Bronchial epithelial cell (primary cell): ENCODE data around the gene TYRO3. TPM values are rescaled to one million over a fixed set of nuclear protein-coding genes. Genes with fewer than 3 reads are reported as not detected.
"Not testable (repeated sequence)": the region's sequence is repeated elsewhere in the genome, so short reads cannot be mapped to it uniquely, and the experiment has no call there.

Experiments used
- DNase-seq: peaks from one replicate; pipeline ENCODE4 v3.0.0-alpha.2; 2010; ENCODE audit warnings: low read depth
- FAIRE-seq: peaks from 2 replicates; lab custom pipeline; 2011; peaks lifted over from hg19 to GRCh38; lab: Jason Lieb, UNC
- H3K27me3 ChIP-seq: 2 replicates; pipeline ENCODE4 v1.5.1; 2011; ENCODE audit warnings: low read length; ENCODE audit not compliant: control insufficient read depth, insufficient read depth
- H3K36me3 ChIP-seq: 2 replicates; pipeline ENCODE4 v1.5.1; 2011; ENCODE audit warnings: low read length; ENCODE audit not compliant: control insufficient read depth, insufficient read depth
- H3K4me3 ChIP-seq: 2 replicates; pipeline ENCODE4 v1.5.1; 2011; ENCODE audit warnings: mild to moderate bottlenecking, low read depth, low read length, control low read depth
- CTCF ChIP-seq: IDR thresholded peaks from 2 replicates; pipeline ENCODE4 v1.5.1; 2011; ENCODE audit warnings: mild to moderate bottlenecking, moderate library complexity, low read length, control low read depth, inconsistent platforms; ENCODE audit not compliant: insufficient read depth, severe bottlenecking
- total RNA-seq: library from RNA; depleted of rRNA; stranded (reverse); fragments of >200 nt; gene quantifications from 2 replicates; pipeline ENCODE4 v1.2.1, GENCODE V29; 2014

TYRO3 gene
- total RNA-seq, 1 donor from 2014 or later: 3.9 TPM

- no peaks in the 10 kb centered on the region for H3K27me3 ChIP-seq
- no peaks in the 10 kb centered on the region for H3K36me3 ChIP-seq
- no peak overlapping the region for H3K4me3 ChIP-seq
- DNase-seq (no peak), FAIRE-seq (no peak)
- TF ChIP-seq CTCF: no peak
Measured at GRCh38 chr15:41565702-41566101, 6.7 kb downstream of the TYRO3 start.

- Histone ChIP-seq H3K36me3 (no peaks in the 10 kb centered on the region), H3K4me3 (no peak overlapping the region), H3K27me3 (no peaks in the 10 kb centered on the region)
- FAIRE-seq (no peak), DNase-seq (no peak)
- TF ChIP-seq CTCF: no peak
Measured at GRCh38 chr15:41566121-41566885, 7.3 kb downstream of the TYRO3 start.

DNA sequence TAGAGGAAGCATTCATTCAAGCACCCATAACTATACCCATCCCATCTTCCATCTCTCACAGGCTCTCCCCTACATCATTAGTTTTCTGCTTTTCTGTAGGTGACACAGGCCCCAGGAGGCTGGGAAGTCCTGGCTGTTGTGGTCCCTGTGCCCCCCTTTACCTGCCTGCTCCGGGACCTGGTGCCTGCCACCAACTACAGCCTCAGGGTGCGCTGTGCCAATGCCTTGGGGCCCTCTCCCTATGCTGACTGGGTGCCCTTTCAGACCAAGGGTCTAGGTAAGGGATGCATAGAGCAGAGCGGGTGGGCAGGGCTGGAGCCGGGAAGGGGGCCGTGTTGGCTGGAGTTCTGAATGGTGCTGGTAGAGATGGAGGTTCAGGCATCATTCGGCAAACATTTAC is 8.2 kb downstream of the TYRO3 start:
- Histone ChIP-seq H3K27me3 (no peaks in the 10 kb centered on the region), H3K4me3 (no peak overlapping the region), H3K36me3 (no peaks in the 10 kb centered on the region)
- FAIRE-seq (no peak), DNase-seq (no peak)
- TF ChIP-seq CTCF: no peak

- H3K27me3 ChIP-seq: no peaks in the 10 kb centered on the region
- FAIRE-seq (no peak), DNase-seq (no peak)
- no peak for TF ChIP-seq CTCF
- H3K4me3 ChIP-seq: no peak overlapping the region
- H3K36me3 ChIP-seq: no peaks in the 10 kb centered on the region
Measured at GRCh38 chr15:41567862-41568261, 8.8 kb downstream of the TYRO3 start.

DNA sequence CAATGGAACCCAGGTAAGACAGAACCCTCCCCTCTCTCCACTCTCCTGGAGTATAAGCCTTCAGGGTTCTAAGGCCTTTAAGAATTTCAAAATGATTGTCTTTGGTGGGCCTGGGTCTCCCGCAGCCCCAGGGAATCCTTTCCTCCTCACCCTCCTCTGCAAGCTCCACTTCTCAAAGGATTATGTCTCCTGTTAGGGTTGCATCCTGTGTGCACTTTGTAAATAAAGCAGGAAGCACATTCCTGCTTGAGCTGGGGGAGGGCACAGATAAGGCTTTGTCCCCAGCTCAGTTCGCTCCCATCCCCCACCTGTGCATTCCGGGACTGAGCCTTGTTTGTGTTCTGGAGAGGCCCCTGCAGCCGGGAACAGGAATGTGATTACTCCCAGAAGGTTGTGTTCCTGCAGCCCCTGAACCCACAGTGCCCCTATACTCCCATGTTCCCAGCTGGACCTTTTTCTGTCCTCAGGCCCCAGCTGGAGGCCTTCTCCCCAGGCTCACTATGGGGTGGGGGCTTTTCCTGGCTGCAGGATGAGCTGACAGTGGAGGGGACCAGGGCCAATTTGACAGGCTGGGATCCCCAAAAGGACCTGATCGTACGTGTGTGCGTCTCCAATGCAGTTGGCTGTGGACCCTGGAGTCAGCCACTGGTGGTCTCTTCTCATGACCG is 9.5 kb downstream of the TYRO3 start:
- TF ChIP-seq CTCF: no peak
- Histone ChIP-seq H3K36me3 (peaks cover 1% of the 10 kb centered on the region), H3K27me3 (no peaks in the 10 kb centered on the region), H3K4me3 (no peak overlapping the region)
- DNase-seq (no peak), FAIRE-seq (no peak)

GRCh38 chr15:41569232-41569631 is 10.2 kb downstream of the TYRO3 start:
- H3K36me3 ChIP-seq, H3K4me3 ChIP-seq, FAIRE-seq, DNase-seq, H3K27me3 ChIP-seq: not testable (repeated sequence)
